GM15510 (cell line): Measurements from ENCODE around the gene SDR39U1.

Source experiments
- POLR2A ChIP-seq: IDR thresholded peaks from 3 replicates; pipeline ENCODE4 v1.6.1; 2011; ENCODE audit warnings: borderline replicate concordance; ENCODE audit not compliant: insufficient read length; ENCODE audit errors: extremely low read depth

SDR39U1 gene

DNA sequence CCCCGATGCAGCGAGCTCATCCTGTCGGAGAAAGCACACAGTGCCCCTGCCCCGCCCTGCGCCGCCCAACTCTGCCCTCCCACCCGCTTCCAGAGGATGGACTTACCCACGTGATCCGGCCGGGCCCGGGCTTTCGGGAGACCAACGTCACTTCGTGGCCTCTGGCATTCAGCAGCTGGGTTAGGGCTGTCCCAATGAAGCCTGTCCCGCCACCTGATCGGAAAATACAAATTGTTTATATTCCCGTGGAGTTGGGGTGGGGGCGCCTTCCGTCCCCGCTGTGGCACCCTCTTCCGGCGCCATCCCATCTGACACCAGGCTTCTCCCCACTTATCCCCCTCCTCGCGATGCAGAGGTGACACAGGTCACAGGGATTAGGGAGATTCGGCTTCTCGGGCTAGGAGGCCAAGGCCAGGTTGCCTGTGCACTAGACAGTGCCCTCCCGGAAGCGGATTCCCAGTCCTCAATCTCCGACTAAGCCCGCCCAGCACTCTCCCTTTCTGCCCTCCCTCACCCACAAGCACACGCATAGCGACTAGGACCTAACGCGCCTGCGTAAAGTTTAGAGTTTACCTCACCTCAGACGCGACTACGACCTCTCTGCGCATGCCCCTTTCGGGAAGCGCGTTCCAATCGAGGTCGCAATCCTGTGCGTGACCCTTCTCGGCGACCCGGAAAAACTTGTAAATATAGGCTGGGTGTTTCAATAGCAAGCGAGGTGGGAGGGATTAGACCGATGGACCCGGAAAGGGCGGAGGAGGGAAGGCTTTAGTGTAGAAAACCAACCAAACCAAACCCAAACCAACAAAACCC, at the start of gene SDR39U1:
Gene SDR39U1 (minus strand): TSS at position 537 of the 813 bp plus-strand sequence. CDS start 7 bp downstream, at position 530.
- TF ChIP-seq POLR2A: peak; percentile 79

DNA sequence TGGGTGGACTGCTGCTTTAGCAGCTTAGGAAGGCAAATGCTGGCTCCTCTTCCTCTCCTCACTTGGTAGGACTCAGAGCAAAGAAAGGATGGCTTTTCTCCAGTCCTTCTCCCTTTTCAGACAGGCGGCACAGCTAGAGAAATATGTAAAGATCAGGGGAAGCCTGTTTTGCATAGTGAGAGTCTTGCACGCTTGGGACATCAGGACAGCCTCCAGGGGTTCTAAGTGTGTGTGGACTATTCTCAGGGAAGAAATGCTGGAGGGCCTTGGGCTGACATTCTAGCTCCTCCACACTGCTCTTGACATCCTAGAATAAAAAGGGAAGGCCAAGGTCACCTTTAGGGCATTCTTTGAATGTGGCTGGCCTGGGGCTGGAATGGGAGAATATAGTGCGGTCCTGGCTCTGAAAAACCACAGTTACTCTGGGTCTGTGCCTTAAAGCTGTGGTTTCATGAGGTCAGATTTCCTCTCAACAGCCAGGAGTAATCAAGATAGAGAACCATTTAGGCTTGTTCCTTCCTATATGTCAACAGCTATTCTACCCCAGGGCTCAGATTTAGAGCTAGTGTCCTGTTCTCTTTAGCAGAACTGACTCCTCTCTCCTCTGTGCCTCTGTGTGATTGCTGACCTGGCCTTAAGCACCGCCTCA, 41.2 kb upstream of the SDR39U1 start:
- TF ChIP-seq POLR2A: no peak

DNA sequence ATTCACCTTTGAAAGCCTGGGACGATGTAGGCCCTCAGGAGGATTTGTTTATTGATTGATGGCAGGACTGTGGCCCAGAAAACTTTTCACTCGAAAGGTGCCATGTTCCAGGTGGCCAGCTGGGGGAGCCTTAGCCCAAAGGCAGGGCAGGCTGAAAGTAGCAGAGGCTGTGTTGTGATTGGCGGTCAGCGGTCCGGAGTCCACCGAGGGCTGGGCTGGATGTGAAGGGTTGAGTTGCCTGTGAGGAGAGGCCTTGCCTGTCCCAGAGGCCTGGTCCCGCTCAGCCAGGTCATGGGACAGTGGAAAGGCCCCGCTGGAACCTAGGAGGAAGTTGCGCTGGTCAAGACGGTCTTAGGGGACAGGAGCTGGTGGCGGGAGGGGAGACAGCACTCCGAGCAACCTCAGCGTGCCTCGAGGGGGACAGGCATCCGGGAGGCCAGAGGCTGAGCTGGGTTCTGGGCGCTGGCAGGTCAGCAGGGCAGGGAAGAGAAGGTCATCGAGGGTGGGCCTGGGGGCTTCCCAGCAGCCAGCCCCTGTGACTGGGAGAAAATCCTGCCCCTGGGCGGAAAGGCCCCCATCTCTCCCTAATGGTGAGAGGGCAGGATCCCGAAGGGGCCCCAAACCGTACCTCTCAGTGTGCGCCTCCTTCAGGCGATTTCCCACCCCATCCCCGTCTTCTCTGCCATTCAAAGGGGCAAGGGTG, 39.2 kb upstream of the SDR39U1 start:
- no peak for TF ChIP-seq POLR2A

DNA sequence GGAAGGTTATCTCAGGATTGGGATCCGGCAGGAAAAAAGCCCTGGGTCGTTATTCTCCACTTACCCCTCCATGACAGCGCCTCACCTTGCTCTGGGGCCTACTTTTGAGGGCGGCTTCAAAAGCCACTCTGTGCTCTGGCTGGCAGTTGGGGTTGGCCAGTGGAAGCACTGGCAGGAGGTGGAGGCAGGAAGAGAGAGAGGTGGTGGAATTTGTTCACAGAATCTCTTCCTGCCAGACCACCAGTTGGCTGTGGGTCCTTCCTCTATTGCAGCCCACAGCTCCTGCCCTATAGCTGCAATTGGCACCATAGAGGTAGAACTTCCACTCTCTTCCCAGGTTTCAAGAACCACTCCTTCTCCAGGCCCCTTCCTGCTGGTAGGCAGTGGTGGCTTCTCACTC, 32.7 kb upstream of the SDR39U1 start:
- TF ChIP-seq POLR2A: no peak

- TF ChIP-seq POLR2A: no peak
Measured at GRCh38 chr14:24473211-24473610, 30.6 kb upstream of the SDR39U1 start.

GRCh38 chr14:24465805-24466204, 23.2 kb upstream of the SDR39U1 start:
- no peak for TF ChIP-seq POLR2A

GRCh38 chr14:24465368-24465767, 22.8 kb upstream of the SDR39U1 start:
- no peak for TF ChIP-seq POLR2A

DNA sequence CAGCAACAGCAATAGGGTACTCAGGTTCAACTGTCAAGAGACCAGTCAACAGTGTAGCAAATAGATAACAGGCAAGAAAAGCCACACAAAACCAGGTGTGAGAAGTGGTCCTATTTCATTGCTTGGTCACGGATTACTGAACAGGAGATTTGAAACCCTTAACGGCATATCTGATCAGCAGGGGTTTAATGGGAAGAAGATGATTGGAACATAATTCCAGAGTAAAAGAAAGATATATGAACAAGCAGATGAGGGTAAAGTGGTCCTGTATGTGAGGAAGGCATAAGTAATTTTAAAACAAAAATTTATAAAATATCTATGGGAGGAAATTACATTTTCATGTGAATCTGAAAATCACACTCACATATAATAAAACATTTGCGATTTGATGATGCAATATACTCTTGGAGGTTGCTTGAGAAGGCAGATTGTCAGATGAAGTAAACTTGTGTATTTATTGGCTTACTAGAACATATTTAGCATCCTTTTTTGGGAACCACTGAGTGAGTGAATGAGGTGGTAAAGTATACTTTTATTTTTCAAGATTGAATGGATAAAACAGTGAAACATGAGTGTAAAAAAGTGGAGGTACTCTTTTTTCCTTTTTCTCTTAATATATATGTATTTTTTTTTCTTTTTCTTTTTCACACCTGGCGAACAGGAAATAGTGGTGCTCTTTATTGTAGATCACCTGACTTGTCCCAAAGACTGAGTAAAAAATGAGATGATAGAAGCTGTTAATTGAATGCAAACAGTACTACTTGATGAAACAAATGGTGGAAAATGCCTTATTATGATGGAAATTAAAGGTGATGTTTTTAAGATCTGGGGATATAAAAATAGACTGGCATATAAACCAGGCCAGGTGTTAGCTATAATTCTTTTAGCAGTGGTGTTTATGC, 21.6 kb upstream of the SDR39U1 start:
- TF ChIP-seq POLR2A: no peak

DNA sequence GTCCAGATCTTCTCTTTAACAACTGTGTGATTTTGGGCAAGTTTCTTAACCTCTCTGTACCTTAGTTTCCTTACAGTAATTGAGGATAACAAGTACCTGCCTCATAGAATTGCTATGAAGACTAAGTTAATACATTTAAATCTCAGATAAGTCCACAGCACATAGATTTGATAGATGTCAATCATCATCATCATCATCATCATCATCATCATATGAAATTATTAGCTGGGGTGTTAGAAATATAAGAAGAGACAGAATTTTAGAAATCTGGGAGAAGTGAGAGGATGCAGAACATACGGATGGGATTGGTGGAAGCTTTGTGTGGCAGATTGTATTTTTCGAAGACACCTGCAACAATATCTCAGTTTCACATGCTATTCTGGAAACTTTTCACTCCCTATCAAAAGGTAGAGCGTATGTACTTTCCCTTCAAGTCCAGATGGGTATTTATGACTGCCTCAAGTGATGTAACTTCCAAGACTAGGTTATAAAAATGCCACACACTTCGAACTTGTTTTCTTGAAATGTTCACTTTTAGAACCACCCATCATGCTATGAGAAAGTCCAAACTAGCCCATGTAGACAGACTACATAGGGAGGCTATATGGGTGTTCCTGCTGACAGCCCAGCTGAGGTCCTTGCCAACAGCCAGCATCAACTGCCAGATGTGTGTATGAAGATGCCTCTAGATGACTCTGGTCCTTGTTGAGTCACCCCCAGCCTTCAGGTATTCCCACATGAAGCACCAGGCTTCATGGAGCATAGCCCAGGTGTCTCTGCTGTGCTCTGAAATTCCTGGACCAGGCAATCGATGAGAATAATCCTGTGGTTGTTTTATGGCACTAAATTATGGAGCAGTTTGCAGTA, 20.7 kb upstream of the SDR39U1 start:
- no peak for TF ChIP-seq POLR2A

- no peak for TF ChIP-seq POLR2A
Measured at GRCh38 chr14:24461336-24461735, 18.8 kb upstream of the SDR39U1 start.

DNA sequence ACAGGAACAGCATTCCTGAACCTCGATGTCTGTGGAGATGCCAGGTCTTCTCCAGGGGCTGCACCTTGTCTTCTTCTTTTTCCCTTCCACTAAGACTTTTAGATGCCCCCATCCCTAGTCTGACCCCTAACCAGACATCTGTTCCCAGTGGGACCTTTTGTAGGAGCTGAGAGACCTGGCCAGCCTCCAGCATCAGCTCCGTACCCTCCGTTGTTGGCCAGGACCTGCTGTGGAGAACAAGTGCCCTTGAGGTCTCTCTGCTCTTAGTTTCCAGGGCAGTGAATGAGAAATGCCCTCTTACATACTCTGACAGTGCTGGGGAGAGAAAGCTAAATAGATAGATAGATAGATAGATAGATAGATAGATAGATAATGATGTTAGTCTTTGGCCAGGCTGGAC, 16.8 kb upstream of the SDR39U1 start:
- no peak for TF ChIP-seq POLR2A

GRCh38 chr14:24458736-24459135, 16.2 kb upstream of the SDR39U1 start:
- no peak for TF ChIP-seq POLR2A

DNA sequence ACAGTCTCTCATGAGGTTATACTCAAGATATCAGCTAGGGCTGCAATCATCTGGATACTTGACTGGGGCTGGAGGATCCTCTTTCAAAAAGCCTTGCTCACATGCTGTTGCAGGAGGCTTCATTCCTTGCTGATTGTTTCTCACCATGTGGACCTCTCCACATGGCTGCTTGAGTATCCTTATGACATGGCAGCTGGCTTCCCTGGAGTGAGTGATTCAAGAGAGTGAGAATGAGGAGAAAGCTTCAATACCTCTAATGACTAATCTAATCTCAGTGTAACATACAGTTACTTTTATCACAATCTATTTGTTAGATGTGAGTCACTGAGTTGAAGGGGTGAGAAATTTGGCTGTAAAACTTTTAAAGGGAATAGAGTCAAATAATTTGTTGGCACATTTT, 14.4 kb upstream of the SDR39U1 start:
- TF ChIP-seq POLR2A: no peak

- no peak for TF ChIP-seq POLR2A
Measured at GRCh38 chr14:24443053-24443665, 583 bp upstream of the SDR39U1 start.

DNA sequence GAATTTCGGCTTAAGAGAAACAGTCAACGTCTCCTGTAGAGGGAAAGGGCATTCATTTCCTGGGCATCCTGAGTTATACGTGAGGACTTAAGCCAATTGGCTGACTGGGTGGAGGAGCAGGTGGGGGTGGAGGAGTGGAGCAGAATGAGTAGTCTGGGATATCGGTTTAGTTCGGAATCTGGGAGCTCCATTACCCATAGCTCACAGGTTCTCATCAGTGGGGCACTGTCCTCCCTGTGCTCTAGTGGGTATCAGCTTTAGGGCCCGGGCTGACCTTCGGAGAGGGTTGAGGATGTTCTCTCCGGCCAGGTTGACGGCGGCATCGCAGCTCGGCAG, 704 bp downstream of the SDR39U1 start:
- no peak for TF ChIP-seq POLR2A
